Lower leg skin (tissue), 3 donors: ENCODE data around the gene STEAP1B.
"Not testable (repeated sequence)": the region's sequence is repeated elsewhere in the genome, so short reads cannot be mapped to it uniquely, and the experiment has no call there.

Source experiments
- CTCF ChIP-seq, 3 donors: fragments of 450-650 bp; IDR thresholded peaks; one replicate each; pipeline ENCODE4 v1.5.1; 2016; ENCODE audit warnings: antibody characterized with exemption in 3 of 3, mild to moderate bottlenecking in 3 of 3, moderate library complexity in 2 of 3
- POLR2A ChIP-seq, 2 donors: fragments of 450-650 bp; IDR thresholded peaks; one replicate each; pipeline ENCODE4 v1.6.1; 2016 to 2017; ENCODE audit warnings: antibody characterized with exemption in 2 of 2, mild to moderate bottlenecking in 1 of 2, moderate library complexity in 1 of 2

GRCh38 chr7:22433165-22433700 lies 66.8 kb downstream of the STEAP1B start:
- not testable (repeated sequence) for TF ChIP-seq CTCF, POLR2A (IDR thresholded peaks at IDR 0.05)
